Thoracic aorta (tissue), 2 donors: ENCODE data around the gene TTBK2. TPM values are rescaled to one million over a fixed set of nuclear protein-coding genes. Genes with fewer than 3 reads are reported as not detected.

Experiments
- ATAC-seq: fragments of 150-250 bp; one replicate; pipeline ENCODE4 v1.8.0; 2017; ENCODE audit warnings: low read depth; ENCODE audit not compliant: insufficient number of reproducible peaks, low FRiP score
- DNase-seq: peaks from one replicate; pipeline ENCODE4 v3.0.0-alpha.2; 2020; ENCODE audit warnings: low spot score
- H3K27ac ChIP-seq, 2 donors: fragments of 200-600 bp; sonication (generic); 1 replicate in 1 of 2; 2 replicates in 1 of 2; pipeline ENCODE4 v1.5.1; 2016; ENCODE audit warnings: mild to moderate bottlenecking in 2 of 2, moderate library complexity in 2 of 2
- H3K27me3 ChIP-seq: fragments of 200-600 bp; sonication (generic); replicated peaks from 2 replicates; pipeline ENCODE4 v1.6.0; 2016; ENCODE audit warnings: mild to moderate bottlenecking; ENCODE audit not compliant: insufficient read depth
- H3K36me3 ChIP-seq: fragments of 200-600 bp; sonication (generic); one replicate; pipeline ENCODE4 v1.5.1; 2016
- H3K4me1 ChIP-seq, 2 donors: fragments of 200-600 bp; sonication (generic); 1 replicate in 1 of 2; 2 replicates in 1 of 2; pipeline versions ENCODE4 v1.5.1 to v1.6.0; 2016; ENCODE audit warnings: low read depth in 2 of 2, mild to moderate bottlenecking in 1 of 2; ENCODE audit not compliant: control insufficient read depth in 1 of 2
- H3K4me3 ChIP-seq: fragments of 200-600 bp; sonication (generic); 2 replicates; pipeline ENCODE4 v1.5.1; 2016; ENCODE audit warnings: mild to moderate bottlenecking
- H3K9me3 ChIP-seq: fragments of 200-600 bp; sonication (generic); 2 replicates; pipeline ENCODE4 v1.5.1; 2016
- total RNA-seq, 2 donors: library from RNA; depleted of rRNA; stranded (reverse); fragments of >200 nt; gene quantifications; one replicate each; pipeline versions ENCODE4 v1.1.0 to v1.2.3, GENCODE V29; 2016
- TF ChIP-seq, protein P1 (sequence below): fragments of 200-600 bp; sonication (generic); IDR thresholded peaks from one replicate; pipeline ENCODE4 v1.5.1; 2019; ENCODE audit warnings: antibody characterized with exemption

The TTBK2 gene
- total RNA-seq, 2 donors from 2014 or later: 22.3 to 52.4 TPM

DNA sequence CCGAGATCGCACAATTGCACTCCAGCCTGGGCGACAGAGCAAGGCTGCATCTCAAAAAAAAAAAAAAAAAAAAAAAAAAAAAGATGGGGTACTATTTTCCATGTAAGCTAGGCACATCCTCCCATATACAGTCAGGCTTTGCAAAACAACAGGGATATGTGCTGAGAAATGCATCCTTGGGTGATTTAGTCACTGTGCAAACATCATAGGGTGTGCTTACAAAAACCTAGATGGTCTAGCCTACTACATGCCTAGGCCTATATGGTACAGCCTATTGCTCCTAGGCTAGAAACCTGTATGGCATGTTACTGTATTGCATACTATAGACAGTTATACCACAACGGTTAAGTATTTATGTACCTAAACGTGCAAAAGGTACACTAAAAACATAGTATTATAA is 75.0 kb downstream of the TTBK2 start:
- H3K4me1 ChIP-seq: no peaks in the 10 kb centered on the region
- H3K9me3 ChIP-seq: no peaks in the 10 kb centered on the region
- TF ChIP-seq, protein P1, sequence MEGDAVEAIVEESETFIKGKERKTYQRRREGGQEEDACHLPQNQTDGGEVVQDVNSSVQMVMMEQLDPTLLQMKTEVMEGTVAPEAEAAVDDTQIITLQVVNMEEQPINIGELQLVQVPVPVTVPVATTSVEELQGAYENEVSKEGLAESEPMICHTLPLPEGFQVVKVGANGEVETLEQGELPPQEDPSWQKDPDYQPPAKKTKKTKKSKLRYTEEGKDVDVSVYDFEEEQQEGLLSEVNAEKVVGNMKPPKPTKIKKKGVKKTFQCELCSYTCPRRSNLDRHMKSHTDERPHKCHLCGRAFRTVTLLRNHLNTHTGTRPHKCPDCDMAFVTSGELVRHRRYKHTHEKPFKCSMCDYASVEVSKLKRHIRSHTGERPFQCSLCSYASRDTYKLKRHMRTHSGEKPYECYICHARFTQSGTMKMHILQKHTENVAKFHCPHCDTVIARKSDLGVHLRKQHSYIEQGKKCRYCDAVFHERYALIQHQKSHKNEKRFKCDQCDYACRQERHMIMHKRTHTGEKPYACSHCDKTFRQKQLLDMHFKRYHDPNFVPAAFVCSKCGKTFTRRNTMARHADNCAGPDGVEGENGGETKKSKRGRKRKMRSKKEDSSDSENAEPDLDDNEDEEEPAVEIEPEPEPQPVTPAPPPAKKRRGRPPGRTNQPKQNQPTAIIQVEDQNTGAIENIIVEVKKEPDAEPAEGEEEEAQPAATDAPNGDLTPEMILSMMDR: no peak
- no peak overlapping the region for H3K4me3 ChIP-seq
- H3K36me3 ChIP-seq: no peaks in the 10 kb centered on the region
- H3K27me3 ChIP-seq: no peaks in the 10 kb centered on the region
- no peak overlapping the region for H3K27ac ChIP-seq
- ATAC-seq: no peak
- no peak for DNase-seq

DNA sequence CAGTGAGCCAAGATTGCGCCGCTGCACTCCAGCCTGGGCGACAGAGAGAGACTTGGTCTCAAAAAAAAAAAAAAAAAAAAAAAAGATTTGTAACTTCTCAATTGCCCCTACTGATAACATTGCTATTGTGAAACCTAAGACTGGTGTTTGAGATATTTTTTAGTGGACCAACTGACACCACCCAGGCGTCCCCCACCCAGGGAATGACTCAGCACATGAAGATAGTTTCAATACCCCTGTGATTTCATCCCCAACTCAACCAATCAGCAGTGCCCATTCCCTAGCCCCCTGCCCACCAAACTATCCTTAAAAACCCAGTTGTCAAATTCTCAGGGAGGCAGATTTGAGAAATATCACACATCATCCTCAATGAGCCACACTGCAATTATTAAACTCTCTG is 76.9 kb downstream of the TTBK2 start:
- ATAC-seq (no peak), DNase-seq (no peak)
- Histone ChIP-seq H3K27me3 (no peaks in the 10 kb centered on the region), H3K4me3 (no peak overlapping the region), H3K27ac (no peak overlapping the region), H3K36me3 (peaks cover 8% of the 10 kb centered on the region), H3K9me3 (no peaks in the 10 kb centered on the region), H3K4me1 (no peaks in the 10 kb centered on the region)
- TF ChIP-seq, protein P1: no peak

DNA sequence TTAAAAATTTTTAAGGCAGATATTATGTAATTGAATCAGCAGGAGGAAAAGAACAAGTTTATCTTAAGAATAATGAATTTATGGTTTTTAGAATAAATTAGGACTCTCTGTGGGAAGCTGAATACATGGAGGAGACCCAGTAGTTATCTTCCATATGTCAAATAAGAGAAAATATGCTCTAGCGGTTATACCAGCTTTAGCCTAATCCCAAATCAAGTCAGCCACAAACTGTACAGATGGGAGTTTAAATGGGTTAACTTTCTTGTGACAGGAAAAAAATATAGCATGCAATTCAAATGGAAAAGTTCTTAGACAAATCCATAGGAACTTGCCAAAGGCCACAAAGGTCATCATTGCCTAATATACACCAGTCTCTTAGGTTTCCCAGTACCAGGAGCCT is 84.3 kb downstream of the TTBK2 start:
- no peaks in the 10 kb centered on the region for H3K27me3 ChIP-seq
- H3K4me3 ChIP-seq: no peak overlapping the region
- H3K27ac ChIP-seq: no peak overlapping the region
- H3K36me3 ChIP-seq: peaks cover 12% of the 10 kb centered on the region
- DNase-seq (no peak), ATAC-seq (no peak)
- no peaks in the 10 kb centered on the region for H3K4me1 ChIP-seq
- TF ChIP-seq, protein P1: no peak
- H3K9me3 ChIP-seq: no peaks in the 10 kb centered on the region

DNA sequence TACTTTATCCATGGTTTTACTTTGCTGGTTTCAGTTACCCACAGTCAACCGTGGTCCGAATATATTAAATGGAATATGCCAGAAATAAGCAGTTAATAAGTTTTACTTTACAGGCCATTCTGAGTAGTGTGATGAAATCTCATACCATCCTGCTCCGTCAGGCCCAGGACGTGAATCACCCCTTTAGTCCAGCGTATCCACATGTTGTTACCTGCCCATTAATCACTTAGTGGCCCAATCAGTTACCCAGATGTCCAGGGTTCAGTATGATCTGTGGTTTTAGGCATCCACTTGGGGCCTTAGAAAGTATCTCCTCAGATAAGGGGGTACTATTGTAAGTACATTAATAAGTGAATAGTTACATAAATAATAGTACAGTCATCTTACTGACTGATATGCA is 88.0 kb downstream of the TTBK2 start:
- DNase-seq: no peak
- no peaks in the 10 kb centered on the region for H3K9me3 ChIP-seq
- no peaks in the 10 kb centered on the region for H3K36me3 ChIP-seq
- TF ChIP-seq, protein P1: no peak
- no peak overlapping the region for H3K4me3 ChIP-seq
- H3K27ac ChIP-seq: no peak overlapping the region
- no peaks in the 10 kb centered on the region for H3K27me3 ChIP-seq
- ATAC-seq: no peak
- no peaks in the 10 kb centered on the region for H3K4me1 ChIP-seq

DNA sequence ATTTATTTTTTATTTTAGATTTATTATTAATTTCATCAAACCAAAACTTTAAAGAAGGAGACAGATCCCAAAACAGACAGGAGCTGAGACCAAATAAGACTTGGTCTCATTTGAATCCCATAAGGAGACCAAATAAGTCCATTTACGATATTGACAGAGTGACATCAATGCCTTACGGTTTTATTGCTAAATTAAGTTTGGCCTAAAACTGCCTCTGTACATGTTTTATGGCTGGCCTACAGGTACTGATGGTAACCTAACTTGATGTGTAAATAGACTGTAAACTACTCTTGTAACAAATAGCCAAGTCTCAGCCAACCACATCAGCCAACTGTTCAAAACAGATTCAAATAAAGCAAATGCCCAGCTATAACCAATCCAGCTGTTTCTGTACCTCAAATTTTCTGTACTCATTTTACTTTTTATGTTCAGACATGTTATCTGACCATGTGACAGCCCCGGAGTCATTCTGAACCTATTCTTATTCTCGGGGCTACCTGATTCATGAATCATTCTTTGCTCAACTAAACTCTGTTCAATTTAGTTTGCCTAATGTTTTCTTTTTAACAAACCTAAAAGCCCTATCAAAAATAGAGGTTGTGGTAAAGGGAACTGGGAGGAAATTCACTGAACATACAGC is 94.2 kb downstream of the TTBK2 start:
- Histone ChIP-seq H3K4me3 (no peak overlapping the region), H3K9me3 (no peaks in the 10 kb centered on the region), H3K27ac (no peak overlapping the region), H3K36me3 (no peaks in the 10 kb centered on the region), H3K27me3 (no peaks in the 10 kb centered on the region), H3K4me1 (no peaks in the 10 kb centered on the region)
- ATAC-seq (no peak), DNase-seq (no peak)
- TF ChIP-seq, protein P1: no peak
